AG09309 (cell line): ENCODE data around the gene NINL.

ENCODE experiments used
- DNase-seq: peaks from one replicate; pipeline ENCODE4 v3.0.0-alpha.2; 2010; ENCODE audit warnings: low read depth
- H3K4me3 ChIP-seq: 2 replicates; pipeline ENCODE4 v1.5.1; 2011; ENCODE audit warnings: mild to moderate bottlenecking, low read depth, low read length, moderate library complexity; ENCODE audit not compliant: control insufficient read depth
- CTCF ChIP-seq: IDR thresholded peaks from 2 replicates; pipeline ENCODE4 v1.5.1; 2011; ENCODE audit warnings: mild to moderate bottlenecking, low read depth, low read length, inconsistent platforms; ENCODE audit not compliant: insufficient read depth, control insufficient read depth; ENCODE audit errors: missing control alignments

NINL gene

GRCh38 chr20:25499031-25499430 is 86.3 kb downstream of the NINL start:
- no peak for DNase-seq
- no peak for TF ChIP-seq CTCF
- no peak overlapping the region for H3K4me3 ChIP-seq

GRCh38 chr20:25498280-25498606 is 87.1 kb downstream of the NINL start:
- no peak for DNase-seq
- no peak for TF ChIP-seq CTCF
- no peak overlapping the region for H3K4me3 ChIP-seq

- no peak for DNase-seq
- TF ChIP-seq CTCF = no peak
- H3K4me3 ChIP-seq = no peak overlapping the region
Measured at GRCh38 chr20:25497586-25498279, 87.6 kb downstream of the NINL start.

GRCh38 chr20:25496968-25497401 is 88.3 kb downstream of the NINL start:
- H3K4me3 ChIP-seq = no peak overlapping the region
- no peak for TF ChIP-seq CTCF
- DNase-seq = no peak

GRCh38 chr20:25496165-25496967 is 89.0 kb downstream of the NINL start:
- no peak overlapping the region for H3K4me3 ChIP-seq
- DNase-seq = no peak
- no peak for TF ChIP-seq CTCF

GRCh38 chr20:25495189-25495824 is 90.0 kb downstream of the NINL start:
- no peak for TF ChIP-seq CTCF
- H3K4me3 ChIP-seq = no peak overlapping the region
- DNase-seq = no peak
